Stimulated activated CD8-positive, alpha-beta memory T cell treated with anti-CD3 and anti-CD28 coated beads, Interleukin-15, amount 100 ng/mL, for 24 hours (primary cell): ENCODE data around the gene PCDHGC3.

ENCODE experiments used
- DNase-seq: peaks from one replicate; pipeline ENCODE4 v3.0.0-alpha.2; 2020; ENCODE audit warnings: low read depth

The PCDHGC3 gene

DNA sequence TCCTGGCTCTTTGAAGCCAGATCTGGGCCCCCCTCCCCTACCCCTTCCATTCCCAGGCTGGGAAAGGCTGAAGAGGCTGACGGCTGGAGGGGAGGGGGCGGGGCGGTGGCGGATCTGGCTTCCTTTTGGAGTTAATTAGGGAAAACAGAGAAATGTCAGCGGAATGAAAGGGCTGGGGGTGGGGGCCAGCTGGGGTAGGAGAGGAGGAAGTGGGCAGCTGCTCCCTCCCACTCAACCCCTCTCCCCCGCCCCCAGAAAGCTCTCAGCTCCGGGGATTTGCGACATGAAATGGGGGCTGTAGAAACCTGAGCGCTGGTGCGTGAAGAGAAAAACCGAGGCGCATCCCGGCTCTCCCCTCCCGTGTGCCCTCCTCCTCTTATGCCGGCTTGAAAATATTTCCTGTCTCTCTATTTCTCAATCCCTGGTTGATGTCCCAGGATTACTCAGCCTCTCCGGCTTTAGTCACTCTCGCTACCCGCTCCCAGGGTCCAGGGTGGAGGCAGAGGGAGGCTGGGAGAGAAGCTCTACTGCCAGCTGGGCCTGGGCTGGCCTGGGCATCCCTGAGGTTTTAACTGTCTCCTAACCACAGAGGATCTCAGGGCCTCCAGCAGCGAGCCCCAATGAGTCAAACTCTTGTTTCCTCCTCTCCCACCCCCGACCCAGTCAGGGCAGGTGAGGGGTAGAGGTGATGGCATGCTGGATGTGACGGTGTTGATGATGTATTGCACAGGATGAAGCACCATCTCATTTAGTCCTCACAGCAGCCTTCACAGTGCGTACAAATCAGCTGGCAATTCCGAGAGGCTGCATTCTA, 33.2 kb downstream of the PCDHGC3 start:
- no peak for DNase-seq

DNA sequence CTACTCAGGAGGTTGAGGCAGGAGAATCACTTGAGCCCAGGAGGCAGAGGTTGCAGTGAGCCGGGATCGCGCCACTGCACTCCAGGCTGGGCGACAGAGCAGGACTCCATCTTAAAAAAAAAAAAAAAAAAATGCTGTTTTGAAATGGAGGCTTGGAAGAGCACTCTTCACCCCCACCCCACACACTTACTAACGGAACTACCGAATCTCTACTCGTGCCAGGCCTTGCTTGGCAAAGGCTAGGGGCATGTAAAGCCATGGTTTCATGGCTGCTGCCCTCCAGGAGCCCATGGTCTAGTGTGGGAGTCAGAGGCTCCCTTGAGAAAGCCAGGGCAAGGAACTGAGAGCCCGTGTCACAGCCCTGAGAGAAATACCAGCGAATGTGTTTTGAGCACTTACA, 34.4 kb downstream of the PCDHGC3 start:
- no peak for DNase-seq

DNA sequence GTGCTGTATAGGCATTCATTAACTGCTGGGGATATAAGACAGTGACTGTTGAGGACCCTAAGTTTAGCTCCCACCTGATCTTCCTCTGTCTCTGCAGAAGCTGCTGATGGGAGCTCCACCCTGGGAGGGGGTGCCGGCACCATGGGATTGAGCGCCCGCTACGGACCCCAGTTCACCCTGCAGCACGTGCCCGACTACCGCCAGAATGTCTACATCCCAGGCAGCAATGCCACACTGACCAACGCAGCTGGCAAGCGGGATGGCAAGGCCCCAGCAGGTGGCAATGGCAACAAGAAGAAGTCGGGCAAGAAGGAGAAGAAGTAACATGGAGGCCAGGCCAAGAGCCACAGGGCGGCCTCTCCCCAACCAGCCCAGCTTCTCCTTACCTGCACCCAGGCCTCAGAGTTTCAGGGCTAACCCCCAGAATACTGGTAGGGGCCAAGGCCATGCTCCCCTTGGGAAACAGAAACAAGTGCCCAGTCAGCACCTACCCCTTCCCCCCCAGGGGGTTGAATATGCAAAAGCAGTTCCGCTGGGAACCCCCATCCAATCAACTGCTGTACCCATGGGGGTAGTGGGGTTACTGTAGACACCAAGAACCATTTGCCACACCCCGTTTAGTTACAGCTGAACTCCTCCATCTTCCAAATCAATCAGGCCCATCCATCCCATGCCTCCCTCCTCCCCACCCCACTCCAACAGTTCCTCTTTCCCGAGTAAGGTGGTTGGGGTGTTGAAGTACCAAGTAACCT, 35.3 kb downstream of the PCDHGC3 start:
- DNase-seq = no peak

DNA sequence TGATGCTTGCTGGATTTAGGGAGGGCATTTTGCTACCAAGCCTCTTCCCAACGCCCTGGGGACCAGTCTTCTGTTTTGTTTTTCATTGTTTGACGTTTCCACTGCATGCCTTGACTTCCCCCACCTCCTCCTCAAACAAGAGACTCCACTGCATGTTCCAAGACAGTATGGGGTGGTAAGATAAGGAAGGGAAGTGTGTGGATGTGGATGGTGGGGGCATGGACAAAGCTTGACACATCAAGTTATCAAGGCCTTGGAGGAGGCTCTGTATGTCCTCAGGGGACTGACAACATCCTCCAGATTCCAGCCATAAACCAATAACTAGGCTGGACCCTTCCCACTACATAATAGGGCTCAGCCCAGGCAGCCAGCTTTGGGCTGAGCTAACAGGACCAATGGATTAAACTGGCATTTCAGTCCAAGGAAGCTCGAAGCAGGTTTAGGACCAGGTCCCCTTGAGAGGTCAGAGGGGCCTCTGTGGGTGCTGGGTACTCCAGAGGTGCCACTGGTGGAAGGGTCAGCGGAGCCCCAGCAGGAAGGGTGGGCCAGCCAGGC, 36.1 kb downstream of the PCDHGC3 start:
- no peak for DNase-seq

DNA sequence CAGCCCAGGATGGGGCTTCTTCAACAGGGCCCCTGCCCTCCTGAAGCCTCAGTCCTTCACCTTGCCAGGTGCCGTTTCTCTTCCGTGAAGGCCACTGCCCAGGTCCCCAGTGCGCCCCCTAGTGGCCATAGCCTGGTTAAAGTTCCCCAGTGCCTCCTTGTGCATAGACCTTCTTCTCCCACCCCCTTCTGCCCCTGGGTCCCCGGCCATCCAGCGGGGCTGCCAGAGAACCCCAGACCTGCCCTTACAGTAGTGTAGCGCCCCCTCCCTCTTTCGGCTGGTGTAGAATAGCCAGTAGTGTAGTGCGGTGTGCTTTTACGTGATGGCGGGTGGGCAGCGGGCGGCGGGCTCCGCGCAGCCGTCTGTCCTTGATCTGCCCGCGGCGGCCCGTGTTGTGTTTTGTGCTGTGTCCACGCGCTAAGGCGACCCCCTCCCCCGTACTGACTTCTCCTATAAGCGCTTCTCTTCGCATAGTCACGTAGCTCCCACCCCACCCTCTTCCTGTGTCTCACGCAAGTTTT, 36.7 kb downstream of the PCDHGC3 start:
- DNase-seq = peak; percentile 80

DNA sequence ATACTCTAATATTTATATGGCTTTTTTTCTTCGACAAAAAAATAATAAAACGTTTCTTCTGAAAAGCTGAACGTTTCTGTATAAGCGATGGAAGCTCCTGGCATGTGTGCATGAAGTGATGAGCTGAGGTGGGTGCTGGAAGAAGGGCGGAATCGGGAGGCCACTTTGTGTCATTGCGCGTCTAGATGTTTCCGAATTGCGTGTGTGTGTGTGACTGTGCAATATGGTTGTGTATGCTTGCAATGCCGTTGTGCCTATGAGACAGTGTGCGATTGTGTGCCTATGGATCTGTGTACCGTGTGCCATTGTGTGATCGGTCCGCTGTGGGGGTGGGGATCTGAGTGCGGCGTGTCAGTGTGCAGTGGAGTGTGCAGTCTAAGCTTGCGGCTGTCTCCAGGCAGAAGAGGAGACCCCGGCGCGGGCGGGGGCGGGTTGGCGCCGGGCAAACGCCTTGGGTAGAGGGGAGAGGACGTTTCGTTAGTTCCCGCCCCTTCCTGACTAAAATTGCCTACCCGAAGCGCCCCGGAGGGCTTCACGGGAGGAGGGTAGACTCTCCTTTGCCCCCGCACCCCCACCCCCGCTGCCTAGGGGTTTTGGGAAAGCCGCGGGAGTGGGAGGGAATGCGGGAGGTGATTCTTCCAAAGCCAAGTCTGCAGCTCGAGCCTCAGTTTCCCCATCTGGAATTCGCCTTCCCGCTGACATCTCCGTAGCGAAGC, 37.3 kb downstream of the PCDHGC3 start:
- no peak for DNase-seq

DNA sequence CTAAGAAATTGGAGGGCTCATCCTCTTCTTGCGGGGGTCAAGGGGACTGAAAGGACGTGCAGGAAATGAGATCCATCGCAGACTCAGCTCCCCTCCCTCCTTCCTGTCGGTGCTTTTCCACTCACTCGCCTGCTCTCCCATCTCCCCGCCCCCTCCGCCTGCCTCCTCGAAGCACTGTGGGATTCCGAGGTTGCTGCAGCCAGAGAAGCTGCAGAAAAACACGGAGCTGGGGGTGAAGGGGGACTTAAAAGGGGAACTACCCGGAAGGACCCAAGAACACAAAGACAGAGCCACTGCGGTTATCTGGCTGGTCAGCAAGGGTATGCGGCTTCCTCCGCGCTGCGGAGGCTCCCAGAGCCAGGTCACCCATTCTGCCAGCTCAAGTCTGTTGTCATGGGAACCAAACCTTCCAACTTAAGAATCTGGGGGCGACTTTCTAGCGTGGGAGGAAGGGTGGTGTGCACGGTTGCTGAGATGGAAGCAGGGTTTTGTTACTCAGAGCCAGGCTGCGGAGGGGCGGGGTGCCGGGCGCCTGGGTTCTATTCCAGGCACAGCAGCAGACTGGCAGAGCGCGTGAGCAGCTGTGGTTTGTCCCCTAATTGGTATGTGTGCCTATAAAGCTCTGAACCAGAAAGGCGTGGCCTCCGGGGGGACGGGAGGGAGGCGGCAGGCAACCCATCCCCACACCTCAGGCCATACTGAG, 38.0 kb downstream of the PCDHGC3 start:
- no peak for DNase-seq

DNA sequence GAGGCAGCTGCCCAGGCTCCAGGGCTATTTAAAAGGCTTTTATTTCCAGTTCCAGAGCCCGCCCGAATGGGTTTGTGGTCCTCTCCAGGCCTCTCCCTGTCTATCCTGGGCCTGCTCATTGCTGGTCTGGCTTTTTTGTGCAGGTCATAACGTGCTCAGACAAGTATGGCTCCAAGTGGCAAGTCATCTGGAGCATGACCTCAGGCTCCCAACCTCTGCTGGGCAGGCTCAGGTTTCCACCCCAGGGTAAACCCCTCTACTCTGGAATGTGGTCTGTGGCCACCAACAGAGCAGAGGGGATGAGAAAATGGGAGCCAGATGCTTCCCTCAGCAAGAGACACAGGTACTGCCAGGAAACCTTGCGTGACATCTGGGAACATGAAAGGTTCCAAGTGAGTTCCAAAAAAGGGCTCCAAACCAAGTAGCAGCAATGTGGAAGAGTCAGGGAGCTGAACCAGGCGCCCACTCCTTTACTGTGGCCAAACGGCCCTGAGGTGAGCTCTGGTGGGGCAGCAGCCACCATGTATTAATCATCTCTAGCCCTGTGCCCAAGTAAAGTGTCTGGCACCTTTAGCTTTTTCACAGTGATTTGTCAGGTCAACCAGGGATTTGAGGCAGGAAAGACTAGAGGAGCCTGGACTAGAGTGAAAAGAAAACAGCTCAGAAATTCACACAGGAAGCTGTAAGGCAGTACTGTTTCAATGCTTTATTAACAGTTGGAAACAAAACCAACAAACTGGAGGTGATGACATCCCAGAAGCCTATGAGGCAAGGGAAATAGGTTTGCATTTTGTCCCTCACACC, 38.8 kb downstream of the PCDHGC3 start:
- DNase-seq = no peak

DNA sequence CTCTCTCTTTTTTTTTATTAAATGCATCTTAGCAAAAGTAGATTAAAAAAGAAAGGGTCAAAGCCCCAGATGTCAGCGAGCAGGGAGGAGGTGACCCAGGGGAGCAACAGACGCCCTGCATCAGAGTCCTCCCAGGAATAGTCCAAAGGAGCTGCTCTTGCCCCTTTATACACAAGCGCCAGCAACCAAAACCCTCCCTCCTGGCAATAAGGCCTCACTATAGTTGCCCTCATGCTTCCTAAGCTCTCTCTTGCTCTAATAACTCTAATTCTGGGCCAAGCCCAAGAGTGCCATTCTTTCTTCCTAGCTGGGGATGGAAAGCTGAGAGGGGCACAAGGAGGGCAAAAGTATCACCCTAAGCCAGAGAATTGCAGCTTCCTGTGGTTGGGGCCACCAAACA, 39.4 kb downstream of the PCDHGC3 start:
- DNase-seq = no peak

DNA sequence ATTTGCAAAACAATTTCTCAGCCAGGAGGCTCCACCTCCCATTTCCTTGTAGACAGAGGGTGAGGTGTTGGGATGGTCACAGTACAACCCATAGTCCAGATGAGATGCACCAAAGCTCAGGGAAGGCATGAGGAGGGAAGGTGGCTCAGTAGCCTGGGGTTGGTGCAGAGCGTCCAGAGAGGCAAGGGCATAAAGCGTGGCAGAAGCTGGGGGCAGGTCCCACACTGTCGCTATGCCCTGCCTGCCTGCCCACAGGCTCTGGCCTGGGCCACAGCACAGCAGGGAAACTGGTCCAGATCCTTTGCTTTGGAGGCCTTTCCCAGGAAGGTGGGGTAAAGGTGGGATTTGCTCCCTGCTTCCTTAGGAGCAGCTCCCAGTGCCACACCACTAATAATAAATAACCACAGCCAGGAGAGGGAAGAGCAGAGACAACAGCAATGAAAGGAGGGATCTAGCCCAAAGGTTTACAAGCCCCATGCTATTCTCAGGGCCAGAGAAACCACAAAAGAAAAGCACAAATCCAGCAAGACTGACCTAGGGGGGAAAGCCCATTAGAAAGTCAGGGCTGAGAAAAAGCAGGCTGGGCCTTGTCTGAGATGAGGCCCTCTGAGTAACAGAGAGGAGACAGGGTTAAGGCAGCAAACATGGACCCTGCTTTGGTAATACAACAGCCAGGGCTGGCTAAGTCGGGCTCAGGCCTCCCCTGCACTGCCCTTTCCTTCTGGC, 40.3 kb downstream of the PCDHGC3 start:
- no peak for DNase-seq

DNA sequence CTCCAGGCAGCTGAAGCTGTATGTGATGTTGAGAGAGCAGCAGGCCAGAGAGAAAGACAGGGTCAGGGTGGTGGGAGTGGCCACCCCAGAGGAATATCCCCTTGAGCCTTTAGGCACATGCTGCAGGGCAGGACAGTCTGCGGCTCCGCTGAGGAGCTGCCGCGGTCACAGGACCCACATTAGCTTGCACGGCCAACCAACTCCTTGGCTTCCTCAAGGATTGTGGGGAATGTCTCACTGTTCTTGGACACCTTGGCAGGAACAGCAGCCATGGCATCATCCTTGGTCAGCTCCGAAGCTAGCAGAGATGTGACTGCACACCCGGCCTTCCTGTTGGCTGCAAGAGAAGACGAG, 40.9 kb downstream of the PCDHGC3 start:
- no peak for DNase-seq

DNA sequence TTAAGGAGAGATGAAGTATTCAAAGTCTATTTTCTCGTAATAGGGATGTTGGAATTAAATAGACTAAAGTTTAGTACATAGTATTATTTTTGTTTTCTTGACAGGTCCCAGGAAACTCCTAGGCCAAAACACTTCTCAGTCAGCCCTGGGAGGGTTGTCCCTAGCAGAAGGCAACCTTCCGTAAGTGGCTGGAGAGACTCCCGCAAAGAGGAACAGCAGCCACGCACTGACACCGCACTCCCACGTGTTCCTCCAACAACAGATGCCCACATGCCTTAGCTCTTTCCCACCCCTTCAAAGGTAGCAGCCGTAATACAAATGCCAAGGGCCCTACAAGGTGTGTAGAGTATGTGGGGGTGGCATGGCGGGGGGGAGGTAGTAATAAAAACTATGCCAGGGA, 41.5 kb downstream of the PCDHGC3 start:
- DNase-seq = no peak

DNA sequence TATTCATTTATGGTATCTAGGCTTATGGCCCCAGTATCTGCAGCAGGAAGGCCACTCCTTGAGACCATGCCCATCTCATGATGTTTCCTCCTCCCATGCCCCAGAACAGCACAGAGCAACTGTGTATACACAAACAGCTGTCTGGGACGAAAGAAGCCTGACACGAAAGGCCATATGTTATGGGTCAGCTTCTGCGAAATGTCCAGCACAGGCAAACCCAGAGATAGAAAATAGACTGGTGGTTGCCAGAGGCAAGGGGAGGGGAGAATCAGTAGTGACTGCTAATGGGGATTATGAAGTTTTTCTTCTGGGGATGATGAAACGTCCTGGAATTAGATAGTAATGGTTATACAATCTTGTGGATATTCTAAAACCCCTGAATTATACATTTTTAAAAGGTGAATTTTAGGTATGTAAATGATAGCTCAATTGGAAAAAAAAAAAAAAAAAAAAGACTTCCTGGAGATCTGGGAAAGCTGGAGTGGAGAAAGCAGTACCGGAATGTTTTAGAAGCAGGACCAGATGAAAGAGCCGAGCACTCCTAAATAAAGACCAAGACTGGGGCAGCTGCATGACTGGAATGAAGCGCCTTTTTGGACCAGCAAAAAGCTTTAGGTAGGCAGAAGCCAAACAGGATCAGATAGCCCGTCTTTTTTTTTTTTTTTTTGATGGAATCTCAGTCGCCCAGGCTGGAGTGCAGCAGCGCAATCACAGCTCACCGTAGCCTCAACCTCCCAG, 42.3 kb downstream of the PCDHGC3 start:
- no peak for DNase-seq

DNA sequence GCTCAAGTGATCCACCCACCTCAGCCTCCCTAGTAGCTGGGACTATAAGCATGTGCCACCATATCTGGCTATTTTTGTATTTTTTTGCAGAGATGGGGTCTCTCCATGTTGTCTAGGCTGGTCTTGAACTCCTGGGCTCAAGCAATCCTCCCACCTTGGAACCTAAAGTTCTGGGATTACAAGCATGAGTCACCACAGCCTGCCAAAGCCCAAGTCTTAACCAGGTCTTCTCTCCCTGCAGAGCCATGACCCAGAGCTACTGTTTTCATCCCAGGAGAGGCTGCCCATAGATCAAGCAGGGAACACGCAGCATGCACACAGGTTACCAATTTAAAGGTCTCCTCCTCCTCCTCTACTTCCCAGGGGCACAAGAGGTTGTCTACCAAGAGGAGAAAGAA, 42.9 kb downstream of the PCDHGC3 start:
- DNase-seq = no peak

DNA sequence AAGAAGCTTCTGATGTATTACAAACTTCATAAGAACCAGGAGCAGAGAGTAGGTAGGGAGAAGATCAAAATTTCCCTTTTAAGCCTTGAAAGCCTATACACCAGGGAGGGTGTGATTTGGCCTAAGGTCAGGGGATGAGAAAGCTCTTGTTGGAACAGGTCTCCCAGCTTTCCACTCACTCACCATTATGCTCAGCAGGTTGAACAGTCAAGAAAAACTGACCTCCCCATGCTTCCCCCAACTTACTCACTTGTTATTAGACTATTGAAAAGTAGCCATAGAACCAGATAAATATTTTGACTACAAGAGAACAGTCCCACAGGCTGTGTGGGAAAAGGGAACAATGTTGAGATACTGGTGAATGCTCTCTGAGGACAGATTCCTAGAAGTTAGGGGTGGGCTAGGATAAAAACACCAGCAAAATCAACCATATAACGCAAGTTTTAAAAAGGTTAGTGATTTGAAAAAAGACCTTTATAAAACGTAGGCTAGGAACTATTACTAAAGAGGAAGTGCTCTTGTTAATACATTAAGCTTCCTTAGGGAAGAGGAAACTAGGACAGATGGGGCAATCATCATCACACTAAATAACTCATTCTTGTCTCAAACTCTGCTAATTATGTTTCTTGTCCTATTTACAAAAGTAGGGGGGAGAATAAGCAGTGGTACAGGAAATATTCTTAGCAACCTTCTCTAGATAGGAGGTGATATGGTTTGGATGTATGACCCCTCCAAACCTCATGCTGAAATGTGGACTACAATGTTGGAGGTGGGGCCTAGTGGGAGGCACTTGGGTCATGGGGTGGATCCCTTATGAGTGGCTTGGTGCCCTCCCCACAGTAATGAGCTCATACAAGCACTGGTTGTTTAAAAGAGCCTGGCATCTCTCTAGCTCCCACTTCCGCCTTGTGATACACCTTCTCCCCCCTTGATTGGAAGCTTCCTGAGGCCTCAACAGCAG, 44.1 kb downstream of the PCDHGC3 start:
- DNase-seq = no peak

DNA sequence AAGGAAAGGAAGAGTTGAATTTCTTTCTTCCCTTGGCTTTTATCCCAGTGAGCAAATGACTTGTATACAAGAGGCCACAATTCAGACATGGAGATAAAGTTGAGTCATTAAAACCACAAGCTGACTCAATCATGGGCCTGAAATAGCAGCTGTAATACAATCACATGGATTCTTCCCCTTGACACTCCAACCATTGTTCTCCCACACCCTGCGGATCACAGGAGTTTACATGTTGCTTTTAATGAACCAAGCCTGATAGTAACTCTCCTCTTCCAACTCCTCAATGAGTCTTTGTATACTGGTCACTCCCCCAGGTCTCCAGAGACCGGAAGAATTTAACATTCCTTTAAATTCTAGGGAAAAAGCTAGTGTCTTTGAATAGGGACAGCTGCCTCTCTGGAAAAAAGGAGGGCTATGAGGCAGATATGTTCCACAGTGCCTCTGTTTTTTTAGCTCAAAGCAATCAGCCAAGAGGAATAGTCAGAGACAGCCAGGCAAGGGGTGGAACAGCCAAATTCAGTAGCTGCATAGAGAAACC, 45.5 kb downstream of the PCDHGC3 start:
- no peak for DNase-seq

DNA sequence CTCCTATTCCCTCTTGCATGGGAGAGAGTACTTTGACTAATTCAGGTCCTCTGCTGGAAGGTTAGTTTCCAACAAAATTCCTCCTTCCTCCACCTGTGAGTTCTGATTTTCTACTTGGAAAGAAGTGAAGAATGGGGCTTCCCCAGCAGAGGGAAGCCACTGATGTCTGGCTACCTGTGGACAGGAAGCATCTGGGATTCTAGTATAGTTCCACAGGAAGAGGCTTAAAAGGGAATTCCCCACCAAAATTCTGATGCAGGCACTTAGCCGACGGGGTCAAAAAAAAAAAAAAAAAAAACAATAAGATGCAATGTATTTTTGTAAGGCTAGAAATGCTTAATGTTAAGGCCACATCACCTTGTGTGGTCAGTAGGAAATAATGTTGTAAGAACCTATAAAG, 46.5 kb downstream of the PCDHGC3 start:
- DNase-seq = no peak

DNA sequence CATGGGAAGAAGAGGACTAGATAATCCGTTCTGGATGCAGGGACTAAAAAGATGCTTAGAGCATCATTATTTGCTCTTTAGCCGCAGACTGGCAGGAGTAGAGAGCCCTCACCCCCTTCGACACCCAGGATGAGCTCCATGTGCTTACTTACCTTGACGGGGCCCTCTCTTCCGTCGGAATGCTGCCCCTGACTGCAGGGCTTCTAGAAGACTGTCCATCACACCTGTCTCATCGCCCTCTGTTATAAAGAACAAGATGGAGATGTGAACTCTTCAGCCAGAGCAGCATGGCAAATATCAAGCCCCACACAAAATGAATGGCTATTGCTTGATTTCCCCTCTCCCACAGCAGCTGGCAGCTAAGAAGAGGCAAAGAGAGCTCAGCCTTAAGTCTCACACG, 48.2 kb downstream of the PCDHGC3 start:
- DNase-seq = no peak
